ENCODE data around the gene FIP1L1.

FIP1L1 gene

GRCh38 chr4:53490161-53490956 lies 112.9 kb downstream of the FIP1L1 start:
- TF ChIP-seq CTCF (IDR thresholded peaks at IDR 0.05; ENCODE audit: insufficient read depth, missing control alignments): no peak
- no peak for DNase-seq (ENCODE audit: insufficient read length, low spot score)
- FAIRE-seq: no peak

- DNase-seq (ENCODE audit: insufficient read length, low spot score): no peak
- peak; percentile 88 for FAIRE-seq
- TF ChIP-seq CTCF (IDR thresholded peaks at IDR 0.05; ENCODE audit: insufficient read depth, missing control alignments): peak; percentile 37
Measured at GRCh38 chr4:53490965-53491622, 113.7 kb downstream of the FIP1L1 start.

- FAIRE-seq (no peak), DNase-seq (ENCODE audit: insufficient read length, low spot score) (no peak)
- TF ChIP-seq CTCF (IDR thresholded peaks at IDR 0.05; ENCODE audit: insufficient read depth, missing control alignments): no peak
Measured at GRCh38 chr4:53494851-53495250, 117.4 kb downstream of the FIP1L1 start.

GRCh38 chr4:53497487-53498244 lies 120.2 kb downstream of the FIP1L1 start:
- TF ChIP-seq CTCF (IDR thresholded peaks at IDR 0.05; ENCODE audit: insufficient read depth, missing control alignments): no peak
- DNase-seq (ENCODE audit: insufficient read length, low spot score) (no peak), FAIRE-seq (no peak)

GRCh38 chr4:53498706-53499105 lies 121.3 kb downstream of the FIP1L1 start:
- FAIRE-seq (no peak), DNase-seq (ENCODE audit: insufficient read length, low spot score) (no peak)
- TF ChIP-seq CTCF (IDR thresholded peaks at IDR 0.05; ENCODE audit: insufficient read depth, missing control alignments): no peak

- no peak for DNase-seq (ENCODE audit: insufficient read length, low spot score)
Measured at GRCh38 chr4:53499791-53500190, 122.3 kb downstream of the FIP1L1 start.

More at GRCh38 chr4:53499791-53500190, 122.3 kb downstream of the FIP1L1 start:
- TF ChIP-seq CTCF (IDR thresholded peaks at IDR 0.05; ENCODE audit: insufficient read depth, missing control alignments): no peak
- no peak for FAIRE-seq

Measured in D721Med (cell line).